ENCODE results near the gene GAK.

GAK gene

DNA sequence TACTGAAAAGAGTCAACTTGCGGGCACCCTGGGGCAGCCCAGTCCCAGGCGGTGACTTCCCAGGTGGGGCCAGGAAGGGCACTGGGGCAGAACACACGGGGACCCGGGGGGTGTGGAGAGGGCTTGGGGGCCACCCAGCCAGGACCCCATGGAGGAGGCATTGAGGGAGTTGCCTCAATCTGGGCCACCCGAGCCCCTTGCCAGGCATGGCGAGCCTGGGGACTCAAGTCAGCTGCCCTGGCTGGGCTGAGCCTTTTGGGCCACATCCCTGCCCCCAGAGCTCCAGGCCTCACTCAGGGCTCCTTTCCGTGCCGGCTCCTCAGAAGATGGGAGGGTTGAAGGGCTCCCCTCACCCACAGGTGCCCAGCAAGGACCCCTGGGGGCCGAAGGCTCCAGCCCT lies 99.6 kb downstream of the GAK start:
- TF ChIP-seq, protein P1, sequence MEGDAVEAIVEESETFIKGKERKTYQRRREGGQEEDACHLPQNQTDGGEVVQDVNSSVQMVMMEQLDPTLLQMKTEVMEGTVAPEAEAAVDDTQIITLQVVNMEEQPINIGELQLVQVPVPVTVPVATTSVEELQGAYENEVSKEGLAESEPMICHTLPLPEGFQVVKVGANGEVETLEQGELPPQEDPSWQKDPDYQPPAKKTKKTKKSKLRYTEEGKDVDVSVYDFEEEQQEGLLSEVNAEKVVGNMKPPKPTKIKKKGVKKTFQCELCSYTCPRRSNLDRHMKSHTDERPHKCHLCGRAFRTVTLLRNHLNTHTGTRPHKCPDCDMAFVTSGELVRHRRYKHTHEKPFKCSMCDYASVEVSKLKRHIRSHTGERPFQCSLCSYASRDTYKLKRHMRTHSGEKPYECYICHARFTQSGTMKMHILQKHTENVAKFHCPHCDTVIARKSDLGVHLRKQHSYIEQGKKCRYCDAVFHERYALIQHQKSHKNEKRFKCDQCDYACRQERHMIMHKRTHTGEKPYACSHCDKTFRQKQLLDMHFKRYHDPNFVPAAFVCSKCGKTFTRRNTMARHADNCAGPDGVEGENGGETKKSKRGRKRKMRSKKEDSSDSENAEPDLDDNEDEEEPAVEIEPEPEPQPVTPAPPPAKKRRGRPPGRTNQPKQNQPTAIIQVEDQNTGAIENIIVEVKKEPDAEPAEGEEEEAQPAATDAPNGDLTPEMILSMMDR (IDR thresholded peaks at IDR 0.05; ENCODE audit: low read depth, low read length) = no peak
- TF ChIP-seq, protein P2, sequence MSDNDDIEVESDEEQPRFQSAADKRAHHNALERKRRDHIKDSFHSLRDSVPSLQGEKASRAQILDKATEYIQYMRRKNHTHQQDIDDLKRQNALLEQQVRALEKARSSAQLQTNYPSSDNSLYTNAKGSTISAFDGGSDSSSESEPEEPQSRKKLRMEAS (IDR thresholded peaks at IDR 0.05; ENCODE audit: low read depth, low read length) = no peak
- no peak overlapping the region for H3K4me3 ChIP-seq (ENCODE audit: low read depth, low read length)
- DNase-seq (ENCODE audit: low read depth) = no peak

DNA sequence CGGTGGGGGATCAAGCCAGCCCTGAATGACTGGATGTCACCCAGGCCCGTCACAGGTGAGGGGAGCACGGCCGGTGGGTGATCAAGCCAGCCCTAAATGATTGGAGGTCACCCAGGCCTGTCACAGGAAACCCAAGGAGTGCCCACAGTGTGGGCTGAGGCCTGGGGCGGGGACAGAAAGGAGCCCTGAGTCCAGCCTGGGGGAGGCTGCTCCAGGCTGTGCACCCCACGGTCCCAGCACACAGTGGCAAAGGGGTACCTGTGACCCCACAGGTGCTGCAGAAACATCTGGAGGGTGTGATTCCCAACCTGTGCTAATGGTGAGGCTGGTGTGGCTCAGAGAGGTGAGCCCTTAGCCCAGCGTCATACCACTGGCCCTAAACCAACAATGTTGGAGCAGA lies 100.0 kb downstream of the GAK start:
- DNase-seq (ENCODE audit: low read depth) = no peak
- TF ChIP-seq POLR2A (IDR thresholded peaks at IDR 0.05; ENCODE audit: extremely low read depth, insufficient read length) = no peak
- TF ChIP-seq MYC (IDR thresholded peaks at IDR 0.05; ENCODE audit: low read depth, low read length) = no peak
- TF ChIP-seq, protein P2 (IDR thresholded peaks at IDR 0.05; ENCODE audit: low read depth, low read length) = no peak
- TF ChIP-seq, protein P1 (IDR thresholded peaks at IDR 0.05; ENCODE audit: low read depth, low read length) = no peak
- H3K4me3 ChIP-seq (ENCODE audit: low read depth, low read length) = no peak overlapping the region

DNA sequence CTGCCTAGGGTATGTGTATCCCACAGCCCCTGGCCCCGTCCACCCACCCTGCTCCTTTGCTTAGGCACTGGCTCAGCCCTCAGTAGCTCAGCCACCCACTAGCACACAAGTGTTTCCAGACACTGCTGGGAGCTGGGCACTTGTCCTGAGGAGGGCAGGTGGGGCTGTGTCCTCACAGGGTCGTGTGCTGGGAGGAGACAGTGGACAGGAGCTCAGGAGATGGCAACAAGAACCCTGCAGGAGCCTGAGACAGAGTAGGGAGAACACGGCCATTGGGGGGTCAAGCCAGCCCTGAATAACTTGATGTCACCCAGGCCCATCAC lies 100.7 kb downstream of the GAK start:
- H3K4me3 ChIP-seq (ENCODE audit: low read depth, low read length) = no peak overlapping the region
- TF ChIP-seq POLR2A (IDR thresholded peaks at IDR 0.05; ENCODE audit: extremely low read depth, insufficient read length) = no peak
- TF ChIP-seq, protein P2 (IDR thresholded peaks at IDR 0.05; ENCODE audit: low read depth, low read length) = no peak
- TF ChIP-seq, protein P1 (IDR thresholded peaks at IDR 0.05; ENCODE audit: low read depth, low read length) = no peak
- no peak for TF ChIP-seq MYC (IDR thresholded peaks at IDR 0.05; ENCODE audit: low read depth, low read length)
- no peak for DNase-seq (ENCODE audit: low read depth)

DNA sequence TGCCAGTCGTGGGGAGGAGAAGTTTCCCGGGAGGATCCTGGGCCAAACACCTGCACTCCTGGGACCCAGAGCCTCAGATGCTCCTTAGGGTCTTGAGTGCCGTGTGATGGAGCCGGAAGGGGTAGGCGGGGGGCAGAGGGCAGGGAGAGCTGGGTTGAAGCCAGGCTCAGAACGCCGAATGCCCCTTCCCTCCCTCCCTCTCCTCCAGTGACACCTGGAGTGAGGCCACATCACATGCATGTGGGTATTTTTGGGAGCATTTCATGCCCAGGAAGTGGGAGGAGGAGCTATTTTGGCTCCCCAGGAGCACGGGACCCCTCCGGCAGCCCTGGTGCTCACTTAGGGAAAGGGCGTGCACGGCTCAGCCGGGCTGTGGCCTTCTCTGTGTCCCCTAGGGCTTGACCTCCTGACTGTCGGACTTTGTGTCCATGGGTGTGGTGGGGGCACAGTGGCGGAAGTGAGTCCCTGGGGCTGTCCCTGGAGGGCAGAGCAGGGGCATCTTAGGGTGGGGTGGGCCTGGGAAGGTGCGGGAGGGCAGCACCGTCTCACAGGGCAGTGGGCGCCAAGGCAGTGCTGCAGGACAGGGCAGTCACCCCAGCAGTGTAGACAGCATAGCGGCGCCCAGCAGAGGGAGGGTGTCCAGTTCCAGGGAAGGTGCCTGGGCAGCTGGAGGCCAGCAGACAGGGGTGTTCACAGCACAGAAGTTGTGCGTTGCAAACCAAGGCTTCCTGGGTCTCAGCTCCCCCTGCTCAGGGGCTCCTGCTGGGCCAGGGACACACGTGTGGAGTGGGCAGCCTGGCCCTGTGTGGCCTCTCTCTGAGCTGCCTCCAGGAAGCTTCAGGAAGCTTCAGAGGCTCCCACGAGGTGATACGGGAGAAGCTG lies 101.3 kb downstream of the GAK start:
- no peak for DNase-seq (ENCODE audit: low read depth)
- no peak for TF ChIP-seq POLR2A (IDR thresholded peaks at IDR 0.05; ENCODE audit: extremely low read depth, insufficient read length)
- no peak for TF ChIP-seq MYC (IDR thresholded peaks at IDR 0.05; ENCODE audit: low read depth, low read length)
- TF ChIP-seq, protein P2 (IDR thresholded peaks at IDR 0.05; ENCODE audit: low read depth, low read length) = no peak
- TF ChIP-seq, protein P1 (IDR thresholded peaks at IDR 0.05; ENCODE audit: low read depth, low read length) = no peak
- no peak overlapping the region for H3K4me3 ChIP-seq (ENCODE audit: low read depth, low read length)

DNA sequence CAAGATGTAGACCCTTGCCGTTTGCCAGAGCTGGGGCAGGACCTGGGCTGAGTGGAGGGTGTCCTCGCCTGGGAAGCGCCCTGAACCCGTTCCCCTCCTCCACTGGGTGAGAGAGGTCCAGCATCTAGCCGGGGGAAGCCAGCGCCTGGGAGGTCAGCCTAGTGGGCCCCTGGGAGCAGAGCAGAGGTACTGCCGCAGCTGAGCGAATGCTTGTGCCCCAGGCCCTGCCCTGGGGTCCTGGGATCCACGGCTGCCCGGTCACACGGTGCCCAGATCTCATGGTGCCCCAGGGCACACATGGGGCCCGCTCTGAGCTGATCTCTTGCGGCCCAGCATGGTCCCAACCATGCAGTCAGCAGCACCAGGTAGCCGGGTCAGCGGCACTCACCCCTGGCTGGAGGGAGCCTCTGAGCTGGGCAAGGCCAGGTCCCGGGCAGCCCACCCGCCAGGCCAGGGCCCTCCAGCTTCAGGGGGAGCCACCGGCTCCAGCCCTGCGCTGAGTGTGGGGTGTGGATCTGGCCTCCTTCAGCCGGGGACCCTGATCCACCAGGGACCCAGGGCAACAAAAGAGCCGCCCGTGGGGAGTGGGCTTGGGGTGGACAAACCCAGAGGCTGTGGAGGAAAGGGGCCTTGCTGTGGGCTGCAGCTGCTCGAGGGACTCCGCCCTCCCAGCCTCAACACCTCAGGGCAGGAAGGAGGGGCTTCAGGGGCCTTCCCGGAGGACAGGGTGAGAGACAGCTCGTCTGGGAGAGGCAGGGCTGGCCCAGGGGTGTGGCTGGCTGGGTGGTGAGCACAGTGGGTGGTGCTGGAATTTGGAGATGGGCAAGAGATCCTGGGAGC lies 102.1 kb downstream of the GAK start:
- no peak for DNase-seq (ENCODE audit: low read depth)
- TF ChIP-seq MYC (IDR thresholded peaks at IDR 0.05; ENCODE audit: low read depth, low read length) = no peak
- TF ChIP-seq, protein P1 (IDR thresholded peaks at IDR 0.05; ENCODE audit: low read depth, low read length) = no peak
- TF ChIP-seq, protein P2 (IDR thresholded peaks at IDR 0.05; ENCODE audit: low read depth, low read length) = no peak
- no peak for TF ChIP-seq POLR2A (IDR thresholded peaks at IDR 0.05; ENCODE audit: extremely low read depth, insufficient read length)
- H3K4me3 ChIP-seq (ENCODE audit: low read depth, low read length) = no peak overlapping the region

Data from NB4 (cell line).